Breast epithelium (tissue), 4 donors: ENCODE results near the gene WDR7. TPM values are rescaled to one million over a fixed set of nuclear protein-coding genes. Genes with fewer than 3 reads are reported as not detected.

ENCODE experiments used
- DNase-seq, 2 donors: peaks; one replicate each; pipeline ENCODE4 v3.0.0-alpha.2; 2019; ENCODE audit warnings: low spot score in 2 of 2
- H3K27ac ChIP-seq, 2 donors: fragments of 200-600 bp; sonication (generic) in 1 of 2; one replicate each; pipeline ENCODE4 v1.5.1; 2016 to 2019; ENCODE audit warnings: mild to moderate bottlenecking in 1 of 2
- H3K27me3 ChIP-seq, 2 donors: fragments of 200-600 bp; sonication (generic) in 1 of 2; one replicate each; pipeline versions ENCODE4 v1.5.1 to v1.6.0; 2017 to 2019; ENCODE audit warnings: control low read depth in 1 of 2, mild to moderate bottlenecking in 1 of 2
- H3K36me3 ChIP-seq: fragments of 200-600 bp; one replicate; pipeline ENCODE4 v1.5.1; 2019
- H3K4me1 ChIP-seq, 2 donors: fragments of 200-600 bp; sonication (generic); one replicate each; pipeline ENCODE4 v1.5.1; 2016 to 2019; ENCODE audit warnings: control low read depth in 1 of 2
- H3K4me3 ChIP-seq, 3 donors: fragments of 200-600 bp; sonication (generic); 1 replicate in 2 of 3; 2 replicates in 1 of 3; pipeline ENCODE4 v1.5.1; 2016 to 2019; ENCODE audit warnings: mild to moderate bottlenecking in 3 of 3, moderate library complexity in 2 of 3
- H3K9me3 ChIP-seq, 2 donors: fragments of 200-600 bp; sonication (generic) in 1 of 2; one replicate each; pipeline ENCODE4 v1.5.1; 2016 to 2019; ENCODE audit warnings: control low read depth in 1 of 2
- POLR2A ChIP-seq: fragments of 450-650 bp; IDR thresholded peaks from one replicate; pipeline ENCODE4 v1.6.1; 2016; ENCODE audit warnings: antibody characterized with exemption, mild to moderate bottlenecking, moderate library complexity
- POLR2AphosphoS5 ChIP-seq, 3 donors: sonication (generic); formaldehyde crosslinking; IDR thresholded peaks; one replicate each; pipeline ENCODE4 v1.6.1; 2017; ENCODE audit warnings: antibody characterized with exemption in 3 of 3
- intact Hi-C: fragments of 100-400 bp; cut with DNase I; formaldehyde crosslinking; loops from one replicate; pipeline ENCODE4 v1.15.1; 2023; ENCODE audit warnings: low total_unique reads
- total RNA-seq, 3 donors: library from RNA; depleted of rRNA; stranded (reverse); fragments of >200 nt; gene quantifications; one replicate each; pipeline ENCODE4 v1.1.0, GENCODE V29; 2016
- TF ChIP-seq, protein P1 (sequence below), 3 donors: fragments of 450-650 bp; IDR thresholded peaks; one replicate each; pipeline ENCODE4 v1.5.1; 2016 to 2017; ENCODE audit warnings: antibody characterized with exemption in 3 of 3, mild to moderate bottlenecking in 3 of 3, moderate library complexity in 3 of 3

WDR7 gene
- total RNA-seq, 3 donors from 2014 or later: 28.3 to 32.6 (median 31.1) TPM

DNA sequence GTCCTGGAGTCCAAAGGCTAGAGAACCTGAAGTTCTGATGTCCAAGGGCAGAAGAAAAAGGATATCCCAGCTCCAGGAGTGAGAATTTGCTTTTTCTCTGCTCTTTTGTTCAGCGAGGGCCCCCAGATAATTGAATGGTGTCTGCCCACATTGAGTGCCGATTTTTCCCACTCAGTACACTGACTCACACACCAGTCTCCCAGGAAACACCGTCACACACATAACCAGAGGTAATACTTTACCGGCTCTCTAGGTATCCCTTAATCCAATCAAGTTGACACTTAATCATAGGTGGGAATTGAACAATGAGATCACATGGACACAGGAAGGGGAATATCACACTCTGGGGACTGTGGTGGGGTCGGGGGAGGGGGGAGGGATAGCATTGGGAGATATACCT lies 161.5 kb downstream of the WDR7 start:
- Histone ChIP-seq H3K36me3 (no peaks in the 10 kb centered on the region), H3K27ac (no peak overlapping the region), H3K27me3 (no peaks in the 10 kb centered on the region), H3K9me3 (no peaks in the 10 kb centered on the region), H3K4me1 (no peaks in the 10 kb centered on the region), H3K4me3 (no peak overlapping the region)
- no peak for DNase-seq
- intact Hi-C loops: no loop called here
- TF ChIP-seq, protein P1, sequence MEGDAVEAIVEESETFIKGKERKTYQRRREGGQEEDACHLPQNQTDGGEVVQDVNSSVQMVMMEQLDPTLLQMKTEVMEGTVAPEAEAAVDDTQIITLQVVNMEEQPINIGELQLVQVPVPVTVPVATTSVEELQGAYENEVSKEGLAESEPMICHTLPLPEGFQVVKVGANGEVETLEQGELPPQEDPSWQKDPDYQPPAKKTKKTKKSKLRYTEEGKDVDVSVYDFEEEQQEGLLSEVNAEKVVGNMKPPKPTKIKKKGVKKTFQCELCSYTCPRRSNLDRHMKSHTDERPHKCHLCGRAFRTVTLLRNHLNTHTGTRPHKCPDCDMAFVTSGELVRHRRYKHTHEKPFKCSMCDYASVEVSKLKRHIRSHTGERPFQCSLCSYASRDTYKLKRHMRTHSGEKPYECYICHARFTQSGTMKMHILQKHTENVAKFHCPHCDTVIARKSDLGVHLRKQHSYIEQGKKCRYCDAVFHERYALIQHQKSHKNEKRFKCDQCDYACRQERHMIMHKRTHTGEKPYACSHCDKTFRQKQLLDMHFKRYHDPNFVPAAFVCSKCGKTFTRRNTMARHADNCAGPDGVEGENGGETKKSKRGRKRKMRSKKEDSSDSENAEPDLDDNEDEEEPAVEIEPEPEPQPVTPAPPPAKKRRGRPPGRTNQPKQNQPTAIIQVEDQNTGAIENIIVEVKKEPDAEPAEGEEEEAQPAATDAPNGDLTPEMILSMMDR (IDR thresholded peaks at IDR 0.05): no peak
- no peak for TF ChIP-seq POLR2AphosphoS5 (IDR thresholded peaks at IDR 0.05)
- no peak for TF ChIP-seq POLR2A

DNA sequence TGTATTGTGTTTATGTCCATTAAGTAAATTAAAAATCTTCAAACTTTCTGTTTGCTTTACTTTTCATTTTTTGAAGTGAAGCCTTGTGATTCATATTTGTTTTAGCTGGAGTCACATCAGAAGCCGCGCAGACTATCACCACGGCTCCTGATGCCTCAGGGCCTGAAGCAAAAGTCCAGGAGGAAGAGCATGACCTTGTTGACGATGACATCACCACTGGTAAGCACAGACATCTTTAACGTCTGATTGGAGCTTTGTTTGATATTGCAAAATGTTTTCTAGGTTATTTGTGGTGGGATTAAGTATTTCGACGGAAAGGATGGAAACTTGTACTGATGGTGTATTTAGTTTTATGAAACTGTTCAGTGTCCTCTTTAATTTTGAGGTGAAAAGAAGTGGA lies 164.8 kb downstream of the WDR7 start:
- Histone ChIP-seq H3K4me1 (no peaks in the 10 kb centered on the region), H3K36me3 (no peaks in the 10 kb centered on the region), H3K9me3 (no peaks in the 10 kb centered on the region), H3K4me3 (no peak overlapping the region), H3K27me3 (no peaks in the 10 kb centered on the region), H3K27ac (no peak overlapping the region)
- no peak for TF ChIP-seq POLR2AphosphoS5 (IDR thresholded peaks at IDR 0.05)
- TF ChIP-seq, protein P1 (IDR thresholded peaks at IDR 0.05): no peak
- no peak for TF ChIP-seq POLR2A
- no peak for DNase-seq
- intact Hi-C loops: no loop called here

DNA sequence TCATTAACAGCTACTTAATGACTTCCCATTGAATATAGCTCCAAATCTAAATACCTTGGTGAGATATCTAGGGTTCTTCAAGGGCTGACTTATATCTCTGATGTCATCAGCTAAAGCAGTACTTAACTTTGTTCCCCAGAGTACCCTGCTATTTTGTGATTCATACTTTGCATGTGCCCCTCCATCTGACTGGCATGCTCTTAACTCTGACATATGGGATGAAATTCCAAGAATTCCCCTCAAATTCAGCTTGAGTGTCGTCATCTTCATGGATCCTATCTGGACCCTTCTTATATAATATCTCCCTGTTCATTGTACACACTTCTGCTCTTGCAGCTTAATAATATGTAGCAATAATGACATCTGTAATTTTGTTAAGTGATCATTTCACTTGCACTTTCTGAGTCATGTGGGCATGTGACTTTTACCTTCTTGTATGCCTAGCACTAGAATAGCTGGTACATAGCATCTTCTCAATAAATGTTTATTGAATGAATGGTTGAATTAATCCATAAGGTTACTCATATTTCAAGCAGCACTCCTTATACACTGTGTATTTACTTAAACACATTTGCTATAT lies 172.9 kb downstream of the WDR7 start:
- TF ChIP-seq POLR2A (no peak), POLR2AphosphoS5 (IDR thresholded peaks at IDR 0.05) (no peak)
- TF ChIP-seq, protein P1 (IDR thresholded peaks at IDR 0.05): no peak
- Histone ChIP-seq H3K27me3 (no peaks in the 10 kb centered on the region), H3K36me3 (no peaks in the 10 kb centered on the region), H3K4me3 (no peak overlapping the region), H3K4me1 (no peaks in the 10 kb centered on the region), H3K27ac (no peak overlapping the region), H3K9me3 (no peaks in the 10 kb centered on the region)
- DNase-seq: no peak
- intact Hi-C loops: no loop called here

DNA sequence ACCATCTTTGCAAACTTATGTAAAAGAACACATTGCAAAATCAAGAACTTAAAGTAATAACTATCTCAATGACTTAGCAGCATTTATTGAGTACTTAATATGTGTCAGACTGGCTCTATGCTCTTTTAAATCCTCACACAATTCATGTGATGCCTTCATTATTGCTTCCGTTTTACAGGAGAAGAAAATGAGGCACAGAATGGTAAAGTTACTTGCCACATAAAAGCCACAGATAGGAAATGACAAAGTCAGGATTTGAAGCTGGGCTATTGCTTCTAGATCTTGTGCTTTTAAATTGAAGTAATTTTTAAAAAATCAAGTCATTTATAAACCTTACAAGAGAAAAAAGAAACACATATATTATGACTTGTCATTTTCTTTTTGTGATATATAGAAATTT lies 174.2 kb downstream of the WDR7 start:
- H3K36me3 ChIP-seq: no peaks in the 10 kb centered on the region
- no peak overlapping the region for H3K27ac ChIP-seq
- H3K4me1 ChIP-seq: no peaks in the 10 kb centered on the region
- TF ChIP-seq POLR2AphosphoS5 (IDR thresholded peaks at IDR 0.05) (no peak), POLR2A (no peak)
- TF ChIP-seq, protein P1 (IDR thresholded peaks at IDR 0.05): no peak
- intact Hi-C loops: no loop called here
- H3K4me3 ChIP-seq: no peak overlapping the region
- no peak for DNase-seq
- no peaks in the 10 kb centered on the region for H3K27me3 ChIP-seq
- H3K9me3 ChIP-seq: no peaks in the 10 kb centered on the region

DNA sequence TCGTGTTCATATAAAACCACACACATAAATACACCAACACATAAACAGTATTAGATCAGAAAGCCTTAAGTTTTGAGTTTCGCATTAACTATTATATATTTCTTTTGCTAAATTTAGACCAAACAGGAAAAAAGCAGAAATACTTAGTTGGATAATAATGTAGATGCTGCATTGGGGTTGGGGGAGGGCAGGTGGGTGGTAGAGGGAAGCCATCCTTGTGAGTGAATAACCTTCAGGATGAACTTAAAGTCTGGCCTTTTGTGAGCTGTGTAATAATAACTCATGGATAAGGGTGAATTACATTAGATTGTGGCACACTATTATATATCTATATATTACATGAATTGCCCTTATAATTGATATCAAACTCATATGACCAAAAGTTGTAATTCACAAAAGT lies 174.7 kb downstream of the WDR7 start:
- H3K27me3 ChIP-seq: no peaks in the 10 kb centered on the region
- no peaks in the 10 kb centered on the region for H3K9me3 ChIP-seq
- H3K4me1 ChIP-seq: no peaks in the 10 kb centered on the region
- H3K36me3 ChIP-seq: no peaks in the 10 kb centered on the region
- intact Hi-C loops: no loop called here
- no peak for DNase-seq
- TF ChIP-seq, protein P1 (IDR thresholded peaks at IDR 0.05): no peak
- TF ChIP-seq POLR2A (no peak), POLR2AphosphoS5 (IDR thresholded peaks at IDR 0.05) (no peak)
- no peak overlapping the region for H3K4me3 ChIP-seq
- H3K27ac ChIP-seq: no peak overlapping the region
